GM21723 (cell line): ENCODE measurements around the gene OR2AG1.

Experiments used
- ATAC-seq: cut with Tn5 transposase; IDR thresholded peaks from one replicate; pipeline ENCODE4 v1.9.1; 2021; ENCODE audit warnings: mild to moderate bottlenecking, moderate library complexity; ENCODE audit not compliant: unreplicated experiment

OR2AG1 gene, protein sequence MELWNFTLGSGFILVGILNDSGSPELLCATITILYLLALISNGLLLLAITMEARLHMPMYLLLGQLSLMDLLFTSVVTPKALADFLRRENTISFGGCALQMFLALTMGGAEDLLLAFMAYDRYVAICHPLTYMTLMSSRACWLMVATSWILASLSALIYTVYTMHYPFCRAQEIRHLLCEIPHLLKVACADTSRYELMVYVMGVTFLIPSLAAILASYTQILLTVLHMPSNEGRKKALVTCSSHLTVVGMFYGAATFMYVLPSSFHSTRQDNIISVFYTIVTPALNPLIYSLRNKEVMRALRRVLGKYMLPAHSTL

DNA sequence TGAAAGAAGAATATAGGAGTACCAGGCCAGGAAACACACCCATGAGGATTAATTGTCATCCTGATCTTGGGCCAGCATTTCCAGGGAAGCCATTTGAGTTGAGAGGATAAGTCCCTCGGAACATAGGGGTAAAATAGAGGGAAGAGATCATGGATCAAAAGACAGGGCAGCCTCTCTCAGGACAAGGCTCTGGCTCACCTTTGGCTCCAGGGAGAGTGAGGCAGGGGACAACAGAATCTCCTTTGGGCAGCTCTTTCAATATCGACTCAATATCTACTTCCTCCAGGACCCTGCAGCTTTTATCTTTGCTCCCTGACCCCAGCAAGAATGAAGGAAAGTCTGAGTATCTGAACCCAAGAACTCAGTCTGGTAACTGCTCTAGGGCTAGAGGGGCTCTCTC, at the start of gene OR2AG1:
TSS of gene OR2AG1 (plus strand) at position 301 of the 400 bp plus-strand sequence. CDS start 2,018 bp downstream, outside the sequence.
- no peak for ATAC-seq

- ATAC-seq = no peak
Measured at GRCh38 chr11:6733326-6734275, 49.2 kb upstream of the OR2AG1 start.

DNA sequence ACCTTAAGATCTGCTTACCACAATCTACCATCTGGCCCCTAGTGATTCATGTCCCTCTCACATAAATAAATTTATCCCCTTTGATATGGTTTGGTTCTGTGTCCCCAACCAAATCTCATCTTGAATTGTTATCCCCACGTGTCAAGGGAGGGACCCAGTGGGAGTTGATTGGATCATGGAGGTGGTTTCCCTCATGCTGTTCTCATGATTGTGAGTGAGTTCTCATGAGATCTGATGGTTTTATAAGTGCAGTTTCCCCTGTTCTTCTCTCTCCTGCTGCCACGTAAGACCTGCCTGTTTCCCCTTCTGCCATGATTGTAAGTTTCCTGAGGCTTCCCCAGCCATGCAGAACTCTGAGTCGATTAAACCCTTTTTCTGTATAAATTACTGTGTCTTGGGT, 48.2 kb upstream of the OR2AG1 start:
- ATAC-seq = no peak

DNA sequence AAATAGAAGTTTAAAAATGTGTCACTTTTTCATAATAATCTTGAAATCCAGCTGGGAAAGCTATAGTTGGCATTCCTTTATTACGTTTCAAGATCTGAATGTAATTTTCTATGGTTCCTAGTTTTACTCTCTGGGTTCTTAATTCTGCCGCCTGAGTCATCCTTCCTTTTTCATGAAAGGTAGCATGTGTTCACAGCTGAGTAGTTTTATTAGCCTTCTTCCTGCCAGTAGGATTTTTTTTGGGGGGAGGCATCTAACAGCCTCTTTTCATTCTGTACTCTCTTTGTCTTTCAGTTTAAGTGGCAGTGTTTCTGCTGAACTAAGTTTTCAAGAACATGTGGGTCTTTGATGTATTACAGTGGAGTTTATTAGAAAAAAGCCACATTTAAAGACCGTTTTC, 47.5 kb upstream of the OR2AG1 start:
- no peak for ATAC-seq

DNA sequence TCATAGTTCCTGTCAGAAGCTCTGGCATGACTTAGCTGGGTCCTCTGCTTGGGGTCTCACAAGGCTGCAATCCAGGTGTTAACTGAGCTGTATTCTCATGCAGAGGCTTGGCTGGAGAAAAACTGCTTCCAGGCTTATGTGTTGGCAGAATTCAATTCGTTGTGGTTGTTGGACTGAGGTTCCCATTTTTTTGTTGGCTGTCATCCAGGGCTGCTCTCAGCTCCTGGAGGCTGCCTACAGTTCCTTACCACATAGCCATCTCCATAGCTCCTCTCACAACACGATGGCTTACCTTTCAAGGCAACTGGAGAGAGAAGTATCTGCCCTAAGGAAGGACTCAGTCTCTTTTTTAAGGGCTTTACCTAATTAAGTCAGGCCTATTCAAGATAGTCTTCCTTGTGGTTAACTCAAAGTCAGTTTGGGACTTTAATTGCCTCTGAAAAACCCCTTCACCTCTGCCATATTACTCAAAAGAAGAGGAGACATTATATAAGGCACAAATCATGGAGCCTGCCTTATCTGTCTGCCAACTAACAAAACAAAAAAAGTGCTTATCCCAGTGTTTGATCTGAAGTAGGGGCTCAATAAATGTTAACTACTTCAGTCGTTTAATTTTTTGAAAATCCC, 46.2 kb upstream of the OR2AG1 start:
- ATAC-seq = no peak

DNA sequence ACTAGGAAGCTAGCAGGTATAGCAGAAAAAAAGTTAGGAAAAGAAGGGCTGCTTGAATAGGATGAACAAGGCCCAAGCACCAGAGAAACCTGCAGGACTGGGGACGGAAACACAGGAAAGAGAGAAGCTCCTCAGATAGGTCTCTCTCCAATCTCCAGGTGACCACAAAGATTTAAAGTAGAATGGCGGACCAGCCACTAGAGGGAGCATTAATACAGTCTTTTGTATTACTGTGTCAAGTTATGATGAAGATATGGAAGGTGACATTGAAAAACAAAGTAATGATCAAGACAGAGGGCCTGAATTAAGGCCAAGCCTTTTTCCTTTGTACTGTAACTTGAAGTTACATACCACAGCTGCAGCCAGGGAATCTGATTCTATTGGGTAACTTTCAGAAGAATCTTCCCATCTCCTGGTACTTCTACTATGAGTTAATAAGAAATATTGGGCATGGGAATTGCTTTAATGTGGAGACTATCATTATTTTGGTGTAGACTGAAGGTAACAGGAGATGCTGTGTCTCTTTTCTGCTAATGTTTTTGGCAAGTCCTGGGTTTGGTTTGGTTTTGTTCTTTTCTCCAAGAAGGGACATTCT, 44.9 kb upstream of the OR2AG1 start:
- peak; percentile 74 for ATAC-seq

DNA sequence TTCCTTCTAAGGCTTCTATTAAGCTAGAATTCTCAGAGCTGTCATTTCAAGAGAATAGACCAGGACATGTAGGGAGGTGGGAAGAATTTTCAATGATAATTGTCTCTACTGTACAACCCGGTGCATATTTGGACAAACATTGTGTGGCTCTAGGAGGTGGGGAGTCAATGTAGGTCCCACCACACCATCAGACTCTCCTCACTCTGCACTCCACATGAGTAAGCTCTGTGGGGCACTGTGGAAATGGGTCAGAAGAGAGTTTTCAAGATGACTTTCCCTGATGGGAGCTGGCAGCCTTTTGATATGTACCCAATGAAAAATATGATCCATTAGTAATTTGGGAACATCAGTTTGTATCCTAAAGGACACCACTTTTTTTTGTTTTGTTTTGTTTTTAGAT, 44.2 kb upstream of the OR2AG1 start:
- ATAC-seq = no peak

GRCh38 chr11:6742260-6742659, 40.6 kb upstream of the OR2AG1 start:
- no peak for ATAC-seq

- no peak for ATAC-seq
Measured at GRCh38 chr11:6745018-6745417, 37.8 kb upstream of the OR2AG1 start.

DNA sequence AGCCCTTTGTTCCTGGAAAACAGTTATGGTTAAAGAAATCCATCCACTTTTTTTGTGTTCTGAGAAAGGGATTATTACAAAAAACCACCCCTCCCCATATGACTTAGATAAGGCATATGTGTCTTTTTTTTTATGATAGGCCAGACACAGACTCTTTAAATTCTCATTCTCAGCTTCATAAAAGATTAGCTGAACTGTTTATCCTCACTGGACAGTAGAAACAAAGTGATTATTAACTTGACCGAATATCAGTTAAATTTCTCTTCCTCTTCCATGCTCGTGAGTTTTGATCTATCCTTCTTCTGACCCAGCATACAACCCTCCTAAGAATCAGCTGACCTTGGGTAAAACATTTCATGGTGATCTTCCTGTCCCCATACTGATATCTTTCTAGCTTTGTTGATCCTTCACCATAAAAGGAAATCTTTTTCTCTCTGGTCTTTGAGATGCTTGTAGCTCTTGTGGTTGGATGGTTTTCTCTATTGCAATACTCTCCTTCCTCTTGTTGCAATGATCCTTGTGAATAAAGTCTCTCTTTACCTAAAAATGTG, 37.3 kb upstream of the OR2AG1 start:
- peak; percentile 67 for ATAC-seq

DNA sequence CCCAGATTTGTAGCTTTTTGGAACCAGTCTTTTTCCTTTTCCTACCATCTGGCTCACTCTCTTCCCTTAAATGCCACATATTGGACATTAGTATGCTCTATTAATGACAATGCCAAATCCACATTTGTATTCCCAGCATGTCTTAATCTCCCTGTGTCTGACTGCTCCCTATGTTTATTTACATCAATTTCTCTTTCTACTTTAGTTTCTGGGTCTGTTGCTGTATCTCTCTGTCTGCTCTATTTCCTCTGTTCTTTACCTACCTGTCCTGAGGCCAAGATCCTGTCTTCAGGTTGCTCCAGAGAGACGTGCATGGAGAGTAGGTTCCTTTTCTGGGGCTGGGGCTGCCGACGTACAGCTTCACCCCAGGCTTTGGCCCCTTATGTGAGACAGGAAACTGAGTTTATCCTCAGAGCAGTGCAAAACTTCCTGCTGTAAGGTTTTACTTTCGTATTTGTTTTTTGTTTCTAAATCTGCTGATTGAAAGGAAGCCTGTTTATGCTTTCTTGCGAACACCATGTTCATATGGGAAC, 36.7 kb upstream of the OR2AG1 start:
- ATAC-seq = peak; percentile 85

- ATAC-seq = no peak
Measured at GRCh38 chr11:6746626-6747025, 36.2 kb upstream of the OR2AG1 start.

- ATAC-seq = no peak
Measured at GRCh38 chr11:6747097-6747668, 35.6 kb upstream of the OR2AG1 start.

DNA sequence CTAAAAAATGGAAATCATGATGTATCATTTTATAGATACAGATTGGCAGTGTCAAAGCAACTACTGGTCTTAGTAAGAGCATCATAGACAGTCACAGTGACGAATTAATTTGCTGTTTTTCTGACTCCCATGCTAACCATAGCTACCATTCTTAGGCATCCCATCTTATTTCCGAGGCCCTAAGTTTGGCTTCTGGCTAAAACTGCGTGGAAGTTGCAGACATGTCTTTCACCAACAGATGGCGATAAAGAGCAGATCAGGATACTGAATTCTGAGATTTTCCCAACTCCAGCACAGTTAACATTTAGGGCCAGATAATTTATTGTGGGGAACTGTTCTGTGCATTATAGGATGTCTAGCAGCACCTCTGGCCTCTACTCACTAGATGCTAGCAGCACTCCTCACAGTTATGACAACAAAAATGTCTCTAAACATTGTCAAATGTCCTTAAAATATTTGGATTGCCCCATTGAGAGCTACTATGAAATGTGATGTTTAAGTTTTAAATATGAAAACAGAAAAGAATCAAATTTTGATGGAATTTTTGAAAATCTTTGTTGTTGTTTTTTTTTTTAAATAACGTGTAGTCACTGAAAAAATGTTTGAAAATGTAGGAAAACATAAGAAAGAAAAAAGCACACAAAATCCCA, 27.4 kb upstream of the OR2AG1 start:
- ATAC-seq = no peak

DNA sequence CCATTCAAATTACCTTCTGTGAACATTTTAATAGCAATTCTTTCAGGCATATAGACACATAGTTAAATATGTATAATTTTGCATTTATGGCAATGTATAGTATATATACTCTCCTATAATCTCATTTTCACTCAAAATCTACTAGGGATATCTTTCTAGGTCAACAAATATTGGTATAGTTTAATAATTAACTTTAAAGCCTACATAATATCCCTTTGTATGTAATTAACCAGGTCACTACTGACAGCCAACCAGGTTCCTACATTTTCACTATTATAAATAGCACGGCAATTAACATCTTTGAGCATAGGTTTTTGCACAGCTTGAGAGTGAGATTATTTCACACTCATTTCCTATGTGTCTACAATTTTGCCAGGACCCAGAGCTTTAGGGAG, 26.9 kb upstream of the OR2AG1 start:
- ATAC-seq = no peak

GRCh38 chr11:6757373-6757967, 25.4 kb upstream of the OR2AG1 start:
- ATAC-seq = peak; percentile 90

GRCh38 chr11:6771926-6772893, 10.6 kb upstream of the OR2AG1 start, which contains the start of gene OR2AG2:
Gene OR2AG2 (minus strand): TSS chr11:6771976. CDS start chr11:6768957, 3,019 bp downstream.
- ATAC-seq = peak; percentile 94

GRCh38 chr11:6778518-6778917, 4.3 kb upstream of the OR2AG1 start:
- no peak for ATAC-seq
